Common myeloid progenitor, CD34-positive (primary cell): Measurements from ENCODE around the gene PTPRD.

Experiments used
- CTCF ChIA-PET: fragments of 350-600 bp; sonication (Branson Sonifier 250); formaldehyde crosslinking; loops from one replicate; lab custom pipeline; 2021; ENCODE audit warnings: antibody characterized with exemption; lab: Charles Lee
- POLR2A ChIA-PET: fragments of 350-600 bp; sonication (Branson Sonifier 250); formaldehyde crosslinking; loops from one replicate; lab custom pipeline; 2021; ENCODE audit warnings: antibody characterized with exemption; lab: Charles Lee
- DNase-seq, 3 donors: peaks; one replicate each; pipeline versions ENCODE4 v3.0.0 to v3.0.0-alpha.2; 2013
- H3K27ac ChIP-seq, 2 experiments: 1 replicate in 1 of 2; 2 replicates in 1 of 2; pipeline ENCODE4 v1.7.0; 2013; ENCODE audit warnings: inconsistent platforms in 2 of 2, low read length in 2 of 2, mild to moderate bottlenecking in 2 of 2, low read depth in 1 of 2, moderate library complexity in 1 of 2; ENCODE audit not compliant: severe bottlenecking in 2 of 2, insufficient read depth in 1 of 2, poor library complexity in 1 of 2
- H3K27me3 ChIP-seq, 5 experiments: replicated peaks in 2 of 5; 1 replicate in 3 of 5; 2 replicates in 2 of 5; pipeline versions ENCODE4 v1.6.1 to v1.7.0; 2013; ENCODE audit warnings: low read length in 4 of 5, mild to moderate bottlenecking in 2 of 5, moderate library complexity in 2 of 5, inconsistent platforms in 1 of 5; ENCODE audit not compliant: insufficient read depth in 5 of 5, control insufficient read depth in 4 of 5
- H3K36me3 ChIP-seq, 4 experiments: 1 replicate in 2 of 4; 2 replicates in 2 of 4; pipeline versions ENCODE4 v1.6.1 to v1.7.0; 2013; ENCODE audit warnings: low read length in 3 of 4, control low read depth in 1 of 4, mild to moderate bottlenecking in 1 of 4; ENCODE audit not compliant: control insufficient read depth in 4 of 4, insufficient read depth in 4 of 4
- H3K4me1 ChIP-seq, 4 experiments: 1 replicate in 3 of 4; 2 replicates in 1 of 4; pipeline versions ENCODE4 v1.6.1 to v1.7.1; 2013; ENCODE audit warnings: low read length in 3 of 4, mild to moderate bottlenecking in 3 of 4, control low read depth in 1 of 4, inconsistent platforms in 1 of 4, moderate library complexity in 1 of 4; ENCODE audit not compliant: control insufficient read depth in 4 of 4, insufficient read depth in 4 of 4; ENCODE audit errors: control extremely low read depth in 1 of 4
- H3K4me3 ChIP-seq, 7 experiments: 1 replicate in 4 of 7; 2 replicates in 3 of 7; pipeline versions ENCODE4 v1.5.1 to v1.7.0; 2013; ENCODE audit warnings: mild to moderate bottlenecking in 7 of 7, low read length in 6 of 7, moderate library complexity in 6 of 7, inconsistent platforms in 2 of 7, low read depth in 2 of 7, control low read depth in 1 of 7; ENCODE audit not compliant: insufficient read depth in 4 of 7, control insufficient read depth in 1 of 7; ENCODE audit errors: extremely low read depth in 1 of 7
- H3K9me3 ChIP-seq, 5 experiments: 1 replicate in 4 of 5; 2 replicates in 1 of 5; pipeline versions ENCODE4 v1.6.1 to v1.7.1; 2013; ENCODE audit warnings: low read length in 4 of 5, mild to moderate bottlenecking in 2 of 5, inconsistent platforms in 1 of 5, low read depth in 1 of 5, moderate library complexity in 1 of 5; ENCODE audit not compliant: control insufficient read depth in 4 of 5, insufficient read depth in 2 of 5; ENCODE audit errors: control extremely low read depth in 1 of 5
- WGBS: methylation state at CpG from one replicate; pipeline ENCODE4 v1.1.5; 2013; ENCODE audit not compliant: insufficient coverage; 5-methylcytosine and 5-hydroxymethylcytosine counted together

Gene PTPRD

DNA sequence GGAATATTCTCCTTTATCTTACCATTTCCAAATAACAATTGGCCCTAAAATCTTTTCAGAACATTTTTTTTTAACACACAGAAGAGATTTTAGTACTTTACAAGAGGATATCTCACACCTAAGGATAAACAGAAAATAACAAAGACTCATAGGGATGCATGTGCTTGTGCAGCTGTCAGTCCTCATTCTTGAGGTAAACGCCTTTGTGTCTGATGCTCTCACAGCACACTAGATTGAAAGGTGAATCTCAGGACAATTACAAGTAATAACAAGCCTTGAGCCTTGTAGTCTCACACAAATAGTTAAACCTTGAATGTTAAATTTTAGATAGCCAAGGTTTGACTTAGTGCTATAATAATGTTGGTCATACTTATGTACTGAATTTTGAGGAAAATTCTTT, 439.2 kb downstream of the PTPRD start:
- ChIA-PET POLR2A (no interaction called here), CTCF (no interaction called here)
- H3K27me3 ChIP-seq, result no peaks in the 10 kb centered on the region
- H3K4me3 ChIP-seq, result no peak overlapping the region
- H3K9me3 ChIP-seq, result no peaks in the 10 kb centered on the region
- 100% methylated on average over 1 of the region's 1 CpG for WGBS
- H3K4me1 ChIP-seq, result no peaks in the 10 kb centered on the region
- H3K36me3 ChIP-seq, result no peaks in the 10 kb centered on the region
- no peak for DNase-seq
- H3K27ac ChIP-seq, result no peak overlapping the region

- Histone ChIP-seq H3K27ac (no peak overlapping the region), H3K27me3 (no peaks in the 10 kb centered on the region), H3K9me3 (no peaks in the 10 kb centered on the region), H3K4me3 (no peak overlapping the region), H3K4me1 (no peaks in the 10 kb centered on the region), H3K36me3 (no peaks in the 10 kb centered on the region)
- no peak for DNase-seq
- 40% methylated on average over 1 of the region's 2 CpGs for WGBS
- POLR2A ChIA-PET, result no interaction called here
- CTCF ChIA-PET, result no interaction called here
Measured at GRCh38 chr9:10172476-10172875, 440.3 kb downstream of the PTPRD start.

DNA sequence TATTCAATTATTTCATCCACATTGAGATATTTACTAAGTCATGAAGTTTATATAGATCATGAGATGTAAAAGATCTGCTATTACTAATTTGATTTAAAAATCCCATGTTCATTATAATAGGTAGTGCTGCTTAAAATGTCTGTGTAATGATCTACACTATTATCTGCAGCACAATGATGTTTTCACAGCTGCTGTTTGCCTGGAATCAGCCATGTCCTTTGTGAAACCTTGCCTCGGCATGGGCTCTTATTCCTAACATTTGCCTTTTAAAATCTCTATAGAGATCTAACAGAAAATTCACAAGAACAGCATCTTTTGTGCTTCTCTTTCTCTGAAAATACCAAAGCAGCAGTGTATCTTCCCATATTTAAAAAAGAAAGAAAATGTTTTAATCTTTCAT, 444.6 kb downstream of the PTPRD start:
- Histone ChIP-seq H3K4me1 (no peaks in the 10 kb centered on the region), H3K27me3 (no peaks in the 10 kb centered on the region), H3K27ac (no peak overlapping the region), H3K4me3 (no peak overlapping the region), H3K9me3 (no peaks in the 10 kb centered on the region), H3K36me3 (no peaks in the 10 kb centered on the region)
- POLR2A ChIA-PET, result no interaction called here
- 100% methylated on average over 1 of the region's 1 CpG for WGBS
- CTCF ChIA-PET, result no interaction called here
- DNase-seq, result no peak

DNA sequence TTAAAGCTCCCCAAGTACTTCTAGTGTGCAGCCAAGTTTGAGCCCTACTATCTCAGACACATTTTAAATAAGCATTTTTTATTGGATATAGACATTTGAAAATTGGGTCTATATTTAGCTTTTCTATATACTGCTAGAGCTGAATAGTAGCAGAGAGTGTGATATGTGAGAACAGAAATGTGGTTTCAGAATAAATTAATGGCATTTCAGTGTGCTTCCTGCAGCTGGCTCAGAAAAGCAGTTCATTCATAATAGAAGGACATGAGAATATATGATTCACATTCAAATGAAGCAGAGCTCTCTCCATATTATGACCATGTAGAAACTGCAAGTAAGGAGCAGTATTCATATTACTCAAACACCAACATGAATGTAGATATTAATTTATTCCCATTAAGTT, 464.0 kb downstream of the PTPRD start:
- DNase-seq, result no peak
- ChIA-PET CTCF (no interaction called here), POLR2A (no interaction called here)
- H3K9me3 ChIP-seq, result no peaks in the 10 kb centered on the region
- no peak overlapping the region for H3K27ac ChIP-seq
- H3K4me3 ChIP-seq, result no peak overlapping the region
- H3K4me1 ChIP-seq, result no peaks in the 10 kb centered on the region
- H3K27me3 ChIP-seq, result no peaks in the 10 kb centered on the region
- H3K36me3 ChIP-seq, result no peaks in the 10 kb centered on the region

- H3K27me3 ChIP-seq, result no peaks in the 10 kb centered on the region
- CTCF ChIA-PET, result no interaction called here
- DNase-seq, result no peak
- no peak overlapping the region for H3K27ac ChIP-seq
- H3K9me3 ChIP-seq, result no peaks in the 10 kb centered on the region
- 97% methylated on average over 3 of the region's 8 CpGs for WGBS
- no peak overlapping the region for H3K4me3 ChIP-seq
- POLR2A ChIA-PET, result no interaction called here
- H3K36me3 ChIP-seq, result no peaks in the 10 kb centered on the region
- no peaks in the 10 kb centered on the region for H3K4me1 ChIP-seq
Measured at GRCh38 chr9:10146517-10147331, 466.1 kb downstream of the PTPRD start.

GRCh38 chr9:10144355-10144754, 468.4 kb downstream of the PTPRD start:
- no peaks in the 10 kb centered on the region for H3K9me3 ChIP-seq
- no peak overlapping the region for H3K27ac ChIP-seq
- no peak overlapping the region for H3K4me3 ChIP-seq
- ChIA-PET POLR2A (no interaction called here), CTCF (no interaction called here)
- no peak for DNase-seq
- H3K4me1 ChIP-seq, result no peaks in the 10 kb centered on the region
- H3K27me3 ChIP-seq, result no peaks in the 10 kb centered on the region
- no peaks in the 10 kb centered on the region for H3K36me3 ChIP-seq
- WGBS, result 100% methylated on average over 1 of the region's 3 CpGs

DNA sequence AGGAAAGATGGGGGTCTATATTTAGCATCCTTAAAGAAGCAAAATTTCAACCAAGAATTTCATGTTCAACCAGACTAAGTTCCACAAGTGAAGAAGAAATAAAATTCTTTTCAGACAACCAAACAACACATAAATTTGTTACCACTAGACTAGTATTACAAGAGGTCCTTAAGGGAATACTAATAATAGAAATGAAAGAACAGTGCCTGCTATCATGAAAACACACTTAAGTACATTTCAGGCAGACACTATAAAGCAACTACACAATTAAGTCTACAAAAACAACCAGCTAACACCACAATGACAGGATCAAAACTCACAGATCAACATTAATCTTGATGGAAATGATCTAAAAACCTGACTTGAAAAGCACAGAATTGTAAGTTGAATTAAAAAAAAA, 477.2 kb downstream of the PTPRD start:
- CTCF ChIA-PET, result no interaction called here
- DNase-seq, result no peak
- H3K27me3 ChIP-seq, result no peaks in the 10 kb centered on the region
- H3K4me1 ChIP-seq, result no peaks in the 10 kb centered on the region
- no peaks in the 10 kb centered on the region for H3K9me3 ChIP-seq
- no peak overlapping the region for H3K27ac ChIP-seq
- H3K36me3 ChIP-seq, result no peaks in the 10 kb centered on the region
- H3K4me3 ChIP-seq, result no peak overlapping the region
- POLR2A ChIA-PET, result no interaction called here
